HEK293 (cell line): ENCODE measurements around the gene FADS2.

Experiments used
- OSR2 ChIP-seq: fragments of 450-650 bp; formaldehyde crosslinking; IDR thresholded peaks from 2 replicates; pipeline ENCODE4 v1.5.1; 2016; ENCODE audit warnings: missing biosample characterization, missing genetic modification characterization
- SCRT1 ChIP-seq: fragments of 450-650 bp; formaldehyde crosslinking; IDR thresholded peaks from 2 replicates; pipeline ENCODE4 v1.5.1; 2016; ENCODE audit warnings: missing biosample characterization, missing genetic modification characterization, borderline replicate concordance
- ZFP41 ChIP-seq: fragments of 450-650 bp; formaldehyde crosslinking; IDR thresholded peaks from 2 replicates; pipeline ENCODE4 v1.5.1; 2016; ENCODE audit warnings: missing biosample characterization, missing genetic modification characterization, borderline replicate concordance
- ZNF133 ChIP-seq: fragments of 450-650 bp; formaldehyde crosslinking; IDR thresholded peaks from 2 replicates; pipeline ENCODE4 v1.5.1; 2016; ENCODE audit warnings: missing biosample characterization, missing genetic modification characterization
- ZXDB ChIP-seq: fragments of 450-650 bp; formaldehyde crosslinking; IDR thresholded peaks from 2 replicates; pipeline ENCODE4 v1.5.1; 2016; ENCODE audit warnings: missing biosample characterization, missing genetic modification characterization
- TF ChIP-seq, protein P1 (sequence below): fragments of 450-650 bp; IDR thresholded peaks from 2 replicates; pipeline ENCODE4 v1.5.1; 2018; ENCODE audit warnings: missing biosample characterization, missing genetic modification characterization
- TF ChIP-seq, protein P2 (sequence below): fragments of 450-650 bp; formaldehyde crosslinking; IDR thresholded peaks from 2 replicates; pipeline ENCODE4 v1.5.1; 2016; ENCODE audit warnings: missing biosample characterization, missing genetic modification characterization

DNA sequence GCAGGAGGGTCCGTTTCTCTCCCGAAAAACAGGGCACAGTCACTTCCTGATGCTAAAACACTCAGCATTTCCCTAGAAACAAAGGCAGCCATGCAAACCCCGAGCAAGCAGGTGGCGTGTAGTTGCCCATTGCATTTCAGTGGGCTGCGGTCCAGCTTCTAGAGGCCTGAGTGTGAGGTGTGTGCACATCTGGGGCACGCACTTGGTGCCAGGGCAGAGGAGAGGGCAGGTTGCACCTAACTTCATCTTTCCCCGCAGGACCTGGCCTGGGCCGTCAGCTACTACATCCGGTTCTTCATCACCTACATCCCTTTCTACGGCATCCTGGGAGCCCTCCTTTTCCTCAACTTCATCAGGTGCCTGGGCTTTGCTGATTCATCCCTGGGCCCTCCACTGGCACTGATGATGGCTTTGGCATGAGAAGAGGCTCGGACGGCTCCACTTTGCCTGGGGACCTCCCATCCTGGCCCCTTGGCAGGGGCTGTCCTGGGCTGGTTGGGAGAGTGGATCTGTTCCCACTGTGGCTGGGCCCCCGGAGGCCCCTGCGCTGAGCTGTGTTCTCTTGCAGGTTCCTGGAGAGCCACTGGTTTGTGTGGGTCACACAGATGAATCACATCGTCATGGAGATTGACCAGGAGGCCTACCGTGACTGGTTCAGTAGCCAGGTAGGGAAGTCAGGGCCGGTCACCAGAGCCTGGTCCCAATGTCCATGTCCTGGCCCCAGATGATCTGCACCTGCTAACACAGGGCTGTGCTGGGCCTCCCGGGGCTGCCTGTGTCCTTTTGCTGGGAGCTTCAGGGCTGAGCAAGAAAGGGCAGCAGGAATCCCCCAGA, 34.8 kb downstream of the FADS2 start:
- TF ChIP-seq, protein P1, sequence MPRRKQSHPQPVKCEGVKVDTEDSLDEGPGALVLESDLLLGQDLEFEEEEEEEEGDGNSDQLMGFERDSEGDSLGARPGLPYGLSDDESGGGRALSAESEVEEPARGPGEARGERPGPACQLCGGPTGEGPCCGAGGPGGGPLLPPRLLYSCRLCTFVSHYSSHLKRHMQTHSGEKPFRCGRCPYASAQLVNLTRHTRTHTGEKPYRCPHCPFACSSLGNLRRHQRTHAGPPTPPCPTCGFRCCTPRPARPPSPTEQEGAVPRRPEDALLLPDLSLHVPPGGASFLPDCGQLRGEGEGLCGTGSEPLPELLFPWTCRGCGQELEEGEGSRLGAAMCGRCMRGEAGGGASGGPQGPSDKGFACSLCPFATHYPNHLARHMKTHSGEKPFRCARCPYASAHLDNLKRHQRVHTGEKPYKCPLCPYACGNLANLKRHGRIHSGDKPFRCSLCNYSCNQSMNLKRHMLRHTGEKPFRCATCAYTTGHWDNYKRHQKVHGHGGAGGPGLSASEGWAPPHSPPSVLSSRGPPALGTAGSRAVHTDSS (tag by site-specific recombination) = no peak
- no peak for TF ChIP-seq ZXDB (tag by site-specific recombination)
- TF ChIP-seq ZFP41 (tag by site-specific recombination) = no peak
- TF ChIP-seq OSR2 (tag by site-specific recombination) = no peak
- TF ChIP-seq, protein P2, sequence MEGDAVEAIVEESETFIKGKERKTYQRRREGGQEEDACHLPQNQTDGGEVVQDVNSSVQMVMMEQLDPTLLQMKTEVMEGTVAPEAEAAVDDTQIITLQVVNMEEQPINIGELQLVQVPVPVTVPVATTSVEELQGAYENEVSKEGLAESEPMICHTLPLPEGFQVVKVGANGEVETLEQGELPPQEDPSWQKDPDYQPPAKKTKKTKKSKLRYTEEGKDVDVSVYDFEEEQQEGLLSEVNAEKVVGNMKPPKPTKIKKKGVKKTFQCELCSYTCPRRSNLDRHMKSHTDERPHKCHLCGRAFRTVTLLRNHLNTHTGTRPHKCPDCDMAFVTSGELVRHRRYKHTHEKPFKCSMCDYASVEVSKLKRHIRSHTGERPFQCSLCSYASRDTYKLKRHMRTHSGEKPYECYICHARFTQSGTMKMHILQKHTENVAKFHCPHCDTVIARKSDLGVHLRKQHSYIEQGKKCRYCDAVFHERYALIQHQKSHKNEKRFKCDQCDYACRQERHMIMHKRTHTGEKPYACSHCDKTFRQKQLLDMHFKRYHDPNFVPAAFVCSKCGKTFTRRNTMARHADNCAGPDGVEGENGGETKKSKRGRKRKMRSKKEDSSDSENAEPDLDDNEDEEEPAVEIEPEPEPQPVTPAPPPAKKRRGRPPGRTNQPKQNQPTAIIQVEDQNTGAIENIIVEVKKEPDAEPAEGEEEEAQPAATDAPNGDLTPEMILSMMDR = no peak
- no peak for TF ChIP-seq SCRT1 (tag by site-specific recombination)
- no peak for TF ChIP-seq ZNF133 (tag by site-specific recombination)
